Measurements from ENCODE around the gene CCDC200.
"Not testable (repeated sequence)": the region's sequence is repeated elsewhere in the genome, so short reads cannot be mapped to it uniquely, and the experiment has no call there.

Gene CCDC200

DNA sequence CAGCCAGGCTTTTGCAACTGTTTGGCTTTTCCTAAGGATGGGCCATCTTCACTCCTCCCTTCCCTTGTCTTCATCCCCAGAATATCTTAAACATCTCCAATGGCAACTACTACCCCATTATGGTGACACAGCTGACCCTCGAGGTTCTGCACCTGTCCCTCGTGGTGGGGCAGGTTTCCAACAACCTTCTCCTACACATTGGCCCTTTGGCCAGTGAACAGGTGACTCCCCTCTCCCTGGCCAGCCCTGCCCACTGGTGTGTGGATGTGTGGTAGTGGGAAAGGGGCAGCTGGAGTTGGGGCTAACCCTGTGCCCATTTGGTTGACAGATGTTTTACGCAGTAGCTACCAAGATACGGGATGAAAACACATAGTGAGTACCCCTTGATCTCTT lies 12.1 kb downstream of the CCDC200 start:
- no peak for DNase-seq (ENCODE audit: low spot score)

DNA sequence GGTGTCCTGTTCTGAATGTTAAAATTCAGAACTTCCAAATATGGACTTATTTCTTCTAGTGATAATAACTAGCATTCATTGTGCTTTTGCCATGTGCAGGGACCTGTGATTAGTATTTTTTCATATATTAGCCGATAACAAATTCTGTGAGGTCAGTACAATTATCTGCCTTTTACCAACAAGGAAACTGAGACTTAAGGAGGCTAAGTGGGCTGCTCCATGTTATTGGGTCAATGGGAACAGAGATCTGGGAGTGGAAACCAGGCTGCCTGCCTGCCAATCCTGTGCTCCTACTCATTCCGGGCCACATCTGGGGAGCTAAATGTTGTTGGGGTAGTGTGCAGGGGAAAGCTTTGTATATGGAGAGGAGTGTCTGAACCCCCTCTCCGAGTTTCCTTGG lies 13.1 kb downstream of the CCDC200 start:
- no peak for DNase-seq (ENCODE audit: low spot score)

DNA sequence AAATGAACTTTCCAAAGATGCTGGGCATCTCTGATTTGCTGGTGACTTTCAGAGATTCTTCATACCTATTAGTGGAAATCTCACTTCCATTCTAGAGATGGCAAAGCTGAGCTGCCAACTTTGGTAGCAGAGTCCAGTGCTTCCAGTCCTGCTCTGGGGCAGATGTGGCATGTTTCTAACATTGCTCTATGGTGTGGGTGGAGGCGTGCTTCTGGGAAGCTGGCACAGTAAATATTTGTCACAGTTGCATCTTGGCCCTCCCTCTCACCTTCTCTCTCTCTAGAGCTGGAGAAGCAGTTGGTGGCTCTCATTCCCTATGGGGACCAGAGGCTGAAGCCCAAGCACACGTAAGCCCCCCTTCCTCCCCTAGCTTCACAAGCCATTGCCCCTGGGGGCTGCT lies 14.9 kb downstream of the CCDC200 start:
- DNase-seq (ENCODE audit: low spot score), result no peak

DNA sequence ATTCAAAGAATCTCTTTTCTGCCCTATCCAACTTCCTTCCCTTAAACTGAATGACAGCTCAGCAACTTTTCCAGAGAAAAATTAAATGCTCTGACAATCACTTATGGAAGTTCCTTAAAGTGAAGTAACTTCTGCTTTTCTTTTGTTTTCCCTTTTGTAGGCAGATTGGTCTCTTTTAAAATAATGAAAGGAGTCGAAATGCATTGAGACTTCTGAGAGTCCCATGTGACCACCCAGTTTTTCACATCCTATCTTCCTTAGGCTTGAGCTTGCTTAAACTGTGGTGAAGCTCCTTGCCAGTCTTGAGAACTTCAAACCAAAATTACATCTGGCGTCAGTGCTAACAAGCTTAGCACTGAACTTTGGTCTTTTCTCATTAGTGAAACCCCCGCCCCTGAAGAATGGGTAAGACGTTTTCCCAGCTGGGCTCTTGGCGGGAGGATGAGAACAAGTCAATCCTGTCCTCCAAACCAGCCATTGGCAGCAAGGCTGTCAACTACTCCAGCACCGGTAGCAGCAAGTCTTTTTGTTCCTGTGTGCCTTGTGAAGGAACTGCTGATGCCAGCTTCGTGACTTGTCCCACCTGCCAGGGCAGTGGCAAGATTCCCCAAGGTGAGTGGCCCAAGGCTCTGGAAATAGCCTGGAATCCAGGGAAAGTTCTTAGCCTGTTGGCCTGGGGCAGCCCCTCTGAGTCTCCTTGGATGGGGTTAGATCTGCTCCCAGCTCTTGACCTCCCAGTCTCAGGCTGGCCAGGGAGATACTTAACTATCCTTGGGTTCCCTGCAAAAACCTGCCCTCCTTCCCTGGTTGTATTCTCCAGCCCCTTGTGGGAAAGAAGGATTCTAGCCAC lies 15.6 kb downstream of the CCDC200 start:
- DNase-seq (ENCODE audit: low spot score), result no peak

DNA sequence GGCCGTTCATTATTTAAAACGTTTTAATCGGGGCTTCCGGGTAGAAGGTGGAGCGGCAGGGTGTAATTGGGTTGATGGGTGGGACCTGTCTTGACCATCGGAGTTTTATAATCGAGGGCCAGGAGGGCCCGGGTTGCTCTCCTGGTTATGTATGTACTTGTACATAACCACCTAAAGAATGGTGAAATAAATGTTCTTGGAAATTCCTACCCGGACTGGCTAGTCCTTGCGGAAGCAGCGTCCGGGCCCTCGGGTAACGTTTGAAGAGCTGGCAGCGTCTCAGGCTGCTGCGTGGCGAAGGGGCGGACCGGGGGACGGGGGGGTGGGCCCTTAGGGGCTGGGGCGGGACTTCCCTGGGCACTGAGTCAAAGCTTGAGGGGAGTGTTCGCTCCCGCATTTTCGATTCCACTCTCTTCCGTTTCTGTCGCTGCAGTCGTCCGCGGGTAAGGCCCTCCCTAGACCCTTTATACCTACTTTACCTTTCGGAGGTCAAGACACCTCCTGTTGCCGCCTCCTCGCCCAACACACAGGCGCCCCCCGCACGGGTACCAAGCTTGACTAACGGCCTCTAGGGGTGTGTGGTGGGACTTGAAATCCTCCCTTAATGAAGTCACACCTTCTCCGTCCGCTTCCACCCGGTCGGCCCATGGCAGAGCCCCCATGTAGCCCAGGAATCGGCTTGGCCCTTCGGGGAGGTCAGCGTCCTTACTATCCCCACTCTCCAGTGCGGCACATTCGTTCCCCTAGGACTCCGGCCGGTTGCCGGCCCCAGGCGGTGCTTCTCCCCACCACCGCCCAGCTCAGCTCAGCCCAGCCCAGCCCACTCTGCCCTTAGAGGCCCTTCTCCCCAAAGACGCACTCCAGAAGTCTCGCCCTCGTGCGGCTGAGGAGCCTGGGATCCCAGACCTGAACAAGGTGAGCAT lies 16.7 kb downstream of the CCDC200 start, which contains the start of gene TMEM106A:
Gene TMEM106A (plus strand): TSS at position 396 of the 923 bp plus-strand sequence. CDS start 1,167 bp downstream, outside the sequence.
- DNase-seq (ENCODE audit: low spot score), result peak; percentile 96

DNA sequence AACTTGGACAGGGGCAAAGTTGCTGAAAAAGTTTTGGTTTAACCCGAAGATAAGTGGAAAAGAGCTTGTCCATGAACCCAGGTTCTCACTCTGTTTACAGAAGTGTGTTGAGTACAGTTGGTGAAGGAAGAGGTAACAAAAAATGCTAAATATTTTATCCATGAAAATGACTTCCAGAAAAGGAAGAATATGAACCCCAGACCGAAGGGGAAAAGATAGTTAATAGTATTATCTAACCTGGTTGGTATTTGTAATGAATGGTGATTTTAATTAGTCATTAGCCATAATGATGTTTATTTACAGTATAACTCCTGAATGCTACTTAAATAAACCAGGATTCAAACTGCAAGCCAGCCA lies 17.3 kb downstream of the CCDC200 start:
- DNase-seq (ENCODE audit: low spot score), result no peak

DNA sequence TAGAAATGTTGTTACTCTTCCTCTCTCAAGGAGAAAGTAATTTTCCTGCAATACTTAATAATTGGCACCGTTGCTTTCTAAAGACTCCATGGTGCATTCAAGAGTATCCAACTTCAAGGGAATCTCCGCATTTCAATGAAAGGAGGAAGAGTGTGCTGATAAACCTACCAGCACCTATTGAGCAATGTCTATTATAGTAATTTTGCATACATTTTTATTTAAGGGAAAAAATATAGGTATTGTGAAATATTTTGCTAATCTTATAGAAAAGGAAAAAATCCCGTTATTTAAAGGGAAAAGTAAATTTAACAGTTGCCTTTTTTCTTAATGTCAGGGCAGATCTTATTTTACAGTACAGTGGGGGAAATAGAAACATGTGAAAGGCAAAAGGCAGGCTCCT lies 17.8 kb downstream of the CCDC200 start:
- DNase-seq (ENCODE audit: low spot score), result no peak

DNA sequence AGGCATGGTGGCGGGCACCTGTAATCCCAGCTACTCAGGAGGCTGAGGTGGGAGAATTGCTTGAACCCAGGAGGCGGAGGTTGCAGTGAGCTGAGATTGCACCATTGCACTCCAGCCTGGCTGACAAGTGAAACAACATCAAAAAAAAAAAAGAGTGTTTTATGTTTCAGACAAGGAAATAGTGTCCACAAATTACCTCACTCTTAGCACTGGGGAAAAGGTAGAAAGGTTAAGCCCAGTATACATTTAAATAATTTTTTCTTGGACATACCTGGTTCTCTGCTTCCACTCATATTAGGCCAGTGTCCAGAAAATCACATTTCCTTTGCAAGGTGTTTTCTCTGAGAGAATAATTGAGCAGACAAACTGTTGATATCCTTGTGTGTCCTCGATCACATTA lies 25.4 kb downstream of the CCDC200 start:
- not testable (repeated sequence) for DNase-seq (ENCODE audit: low spot score)

DNA sequence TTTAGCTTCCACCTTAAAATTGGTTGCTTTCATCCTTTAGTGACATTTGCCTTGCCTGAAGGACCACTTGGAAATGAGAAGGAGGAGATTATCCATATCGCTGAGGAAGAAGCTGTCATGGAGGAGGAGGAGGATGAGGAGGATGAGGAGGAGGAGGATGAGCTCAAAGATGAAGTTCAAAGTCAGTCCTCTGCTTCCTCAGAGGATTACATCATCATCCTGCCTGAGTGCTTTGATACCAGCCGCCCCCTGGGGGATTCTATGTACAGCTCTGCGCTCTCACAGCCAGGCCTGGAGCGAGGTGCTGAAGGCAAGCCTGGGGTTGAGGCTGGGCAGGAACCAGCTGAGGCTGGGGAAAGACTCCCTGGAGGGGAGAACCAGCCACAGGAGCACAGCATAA lies 28.3 kb downstream of the CCDC200 start:
- no peak for DNase-seq (ENCODE audit: low spot score)

DNA sequence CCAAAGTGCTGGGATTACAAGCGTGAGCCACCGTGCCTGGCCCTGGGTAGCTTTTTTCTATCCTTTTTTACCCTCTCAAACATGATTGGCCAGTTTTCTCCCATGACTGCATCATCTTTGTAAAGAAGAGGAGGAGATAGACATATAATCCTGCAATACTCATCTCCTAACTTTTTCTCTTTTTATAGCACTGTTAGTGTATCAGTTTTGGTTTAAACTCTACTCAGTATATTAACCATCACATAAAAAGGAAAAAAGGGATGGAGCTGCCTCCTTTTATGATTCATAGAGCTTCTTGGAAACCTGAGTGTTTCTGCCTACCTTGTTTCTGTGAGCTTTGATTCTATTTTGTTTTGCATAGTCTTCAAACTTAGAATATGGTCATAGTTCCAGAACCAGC lies 28.8 kb downstream of the CCDC200 start:
- no peak for DNase-seq (ENCODE audit: low spot score)

DNA sequence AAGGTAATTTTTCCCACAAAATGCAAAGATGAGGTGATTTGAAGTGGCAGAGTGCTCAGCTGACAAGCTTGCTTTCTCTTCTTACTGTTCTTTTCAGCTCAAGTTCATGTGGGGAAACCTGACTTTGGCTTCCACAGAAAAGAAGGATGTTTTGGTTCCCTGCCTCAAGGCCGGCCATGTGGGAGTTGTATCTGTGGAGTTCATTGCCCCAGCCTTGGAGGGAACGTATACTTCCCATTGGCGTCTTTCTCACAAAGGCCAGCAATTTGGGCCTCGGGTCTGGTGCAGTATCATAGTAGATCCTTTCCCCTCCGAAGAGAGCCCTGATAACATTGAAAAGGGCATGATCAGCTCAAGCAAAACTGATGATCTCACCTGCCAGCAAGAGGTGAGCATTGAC lies 35.2 kb downstream of the CCDC200 start:
- no peak for DNase-seq (ENCODE audit: low spot score)

DNA sequence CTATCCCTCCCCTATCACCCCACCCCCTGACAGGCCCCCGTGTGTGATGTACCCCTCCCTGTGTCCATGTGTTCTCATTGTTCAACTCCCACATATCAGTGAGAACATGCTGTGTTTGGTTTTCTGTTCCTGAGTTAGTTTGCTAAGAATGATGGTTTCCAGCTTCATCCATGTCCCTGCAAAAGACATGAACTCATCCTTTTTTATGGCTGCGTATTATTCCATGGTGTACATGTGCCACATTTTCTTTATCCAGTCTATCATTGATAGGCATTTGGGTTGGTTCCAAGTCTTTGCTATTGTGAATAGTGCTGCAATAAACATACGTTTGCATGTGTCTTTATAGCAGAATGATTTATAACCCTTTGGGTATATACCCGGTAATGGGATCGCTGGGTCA lies 41.8 kb downstream of the CCDC200 start:
- not testable (repeated sequence) for DNase-seq (ENCODE audit: low spot score)

DNA sequence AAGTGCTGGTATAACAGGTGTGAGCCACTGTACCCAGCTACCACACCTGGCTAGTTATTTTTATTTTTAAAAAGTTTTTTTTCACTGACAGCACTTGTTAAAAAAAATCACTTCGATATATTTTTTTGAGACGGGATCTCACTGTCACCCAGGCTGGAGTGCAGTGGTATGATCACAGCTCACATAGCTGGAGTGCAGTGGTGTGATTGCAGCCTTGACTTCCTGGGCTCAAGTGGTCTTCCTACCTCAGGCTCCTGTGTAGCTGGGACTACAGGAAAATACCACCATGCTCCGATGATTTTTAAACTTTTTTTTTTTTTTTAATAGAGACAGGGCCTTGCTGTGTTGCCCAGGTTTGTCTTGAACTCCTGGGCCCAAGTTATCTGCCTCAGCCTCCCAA lies 44.5 kb downstream of the CCDC200 start:
- no peak for DNase-seq (ENCODE audit: low spot score)

DNA sequence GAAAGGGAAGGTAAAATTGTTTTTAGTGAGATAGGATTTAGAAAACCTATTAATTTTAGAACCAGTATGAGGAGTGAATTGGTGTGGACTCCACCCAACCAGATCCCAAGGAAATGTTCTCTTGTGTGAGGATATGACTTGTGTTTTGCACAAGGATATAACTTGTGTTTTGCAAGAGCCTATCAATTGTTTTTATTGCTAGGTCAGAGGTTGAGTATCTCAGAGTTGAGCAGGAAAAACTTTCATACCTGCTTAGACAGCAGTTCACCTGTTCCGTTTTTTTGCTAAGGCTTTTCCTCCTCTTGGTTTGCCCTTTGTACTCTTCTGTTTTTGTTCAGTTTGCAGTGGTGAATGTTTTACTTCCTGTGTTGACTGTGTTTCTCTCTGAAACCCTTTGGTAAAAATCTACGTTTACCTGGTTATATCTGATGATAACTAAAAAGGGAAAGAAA lies 52.3 kb downstream of the CCDC200 start:
- DNase-seq (ENCODE audit: low spot score), result no peak

DNA sequence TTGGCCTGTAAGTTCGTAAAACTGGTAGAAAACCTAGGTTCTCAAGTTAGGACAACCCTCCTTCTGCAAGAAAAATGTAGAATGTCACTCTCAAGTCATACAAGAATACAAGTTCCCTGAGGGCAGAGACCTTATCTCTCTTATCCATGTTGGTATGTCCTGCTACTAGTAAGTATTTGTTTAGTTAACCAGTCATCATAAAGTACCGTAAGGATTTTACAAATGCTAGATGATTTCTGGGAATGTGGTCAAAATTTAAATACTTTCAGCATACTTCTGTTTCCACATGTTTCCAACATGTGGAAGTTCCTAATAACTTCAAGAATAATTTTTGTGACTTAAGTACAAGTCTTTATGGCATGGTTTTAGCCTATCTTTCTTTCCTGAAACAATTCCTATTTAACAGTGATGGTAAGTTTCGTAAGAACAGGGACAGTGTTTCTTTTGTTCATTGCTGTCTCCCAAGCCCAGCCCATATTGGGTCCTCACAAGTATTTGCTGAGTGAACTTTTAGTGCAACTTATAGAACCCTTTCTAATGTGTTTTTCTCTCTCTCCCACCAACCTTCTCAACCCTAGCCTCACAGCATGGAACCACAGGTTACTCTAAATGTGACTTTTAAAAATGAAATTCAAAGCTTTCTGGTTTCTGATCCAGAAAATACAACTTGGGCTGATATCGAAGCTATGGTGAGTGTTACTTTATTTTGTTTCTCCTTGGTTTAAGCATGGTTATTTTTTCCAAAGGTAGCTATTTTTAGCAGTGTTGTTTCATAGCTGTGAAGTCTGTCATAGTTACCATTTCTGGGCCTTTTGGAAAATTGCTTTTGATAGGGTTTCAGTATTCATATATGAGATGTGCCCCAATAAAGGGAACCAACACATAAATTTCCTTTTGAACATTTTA lies 53.0 kb downstream of the CCDC200 start:
- DNase-seq (ENCODE audit: low spot score), result no peak

DNA sequence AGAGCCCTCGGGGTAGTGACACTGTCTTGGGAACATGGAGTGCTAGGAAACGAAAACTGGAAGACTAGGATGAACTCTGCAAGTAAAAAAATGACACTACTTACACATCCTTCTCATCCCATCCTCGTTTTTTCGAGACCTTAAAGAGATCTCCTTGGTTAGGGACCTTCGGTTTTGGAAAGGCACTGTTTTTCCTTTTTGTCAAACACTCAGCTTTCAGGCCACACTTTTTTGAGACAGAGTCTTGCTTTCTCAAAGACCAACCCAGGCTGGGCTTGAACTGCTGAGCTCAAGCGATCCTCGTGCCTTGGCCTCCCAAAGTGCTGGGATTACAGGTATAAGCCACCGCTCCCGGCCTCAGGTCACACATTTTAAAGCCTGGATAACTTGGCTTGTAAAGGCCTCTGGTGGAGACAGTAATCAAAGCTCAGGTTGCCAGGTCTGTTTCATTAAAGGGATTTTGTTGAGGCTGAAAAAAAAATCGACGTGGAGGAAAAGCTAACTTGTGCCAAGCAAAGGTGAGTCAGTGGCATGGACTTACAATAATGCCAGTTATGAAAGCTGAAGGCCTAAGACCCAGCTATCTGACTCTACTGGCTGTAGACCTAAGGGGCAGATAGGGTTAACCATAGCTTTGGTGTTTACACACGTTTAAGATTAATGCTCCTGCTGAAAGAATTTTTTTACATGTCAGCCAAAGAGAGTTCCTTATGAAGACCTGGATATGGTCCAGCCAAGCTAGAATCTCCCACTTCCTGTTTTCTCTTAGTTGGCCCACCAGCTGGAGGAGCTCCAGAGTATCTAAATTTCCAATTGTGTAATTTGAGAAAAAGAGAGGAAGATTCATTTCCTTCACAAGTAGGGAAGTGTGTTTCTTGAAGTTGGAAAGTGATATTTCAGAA lies 56.6 kb downstream of the CCDC200 start:
- DNase-seq (ENCODE audit: low spot score), result peak; percentile 66

All from AG08396 (cell line).